ENCODE results near the gene SRP72. TPM values are rescaled to one million over a fixed set of nuclear protein-coding genes. Genes with fewer than 3 reads are reported as not detected.

The SRP72 gene
- total RNA-seq, 4 donors from 2014 or later = 13.1 to 48.7 (median 33.7) TPM

GRCh38 chr4:56530269-56531148 lies 63.1 kb downstream of the SRP72 start:
- peaks cover 38% of the 10 kb centered on the region for H3K27me3 ChIP-seq
- intact Hi-C loops (cut with DNase I; ENCODE audit: low total_unique reads) = loop anchor here (10.0 kb wide), 1 partner anchor 96 kb away; the partner anchor contains the start of genes PAICS and PPAT
- DNase-seq = peak; percentile 90
- no peaks in the 10 kb centered on the region for H3K9me3 ChIP-seq
- peaks cover 0 to 16% (median 8%) of the 10 kb centered on the region in 4 donors for H3K4me1 ChIP-seq
- in situ Hi-C loops (cut with MboI; ENCODE audit: low pct_ligation_motif_present in 1 of 4, low pct_unique_long_range_greater_than_20kb in 1 of 4, low sequenced_read_pairs in 3 of 4) = no loop called here
- peak overlapping the region in 3 of 4 donors; percentile 41 to 62 (median 47) for H3K27ac ChIP-seq
- WGBS, 2 donors (ENCODE audit: low coverage in 1 of 2) = 8% methylated on average over 53 of the region's 68 CpGs; no CpG with 5 or more reads in 1 of the 2 donors
- peak overlapping the region; percentile 36 to 70 (median 38) for H3K4me3 ChIP-seq
- TF ChIP-seq POLR2AphosphoS5 (IDR thresholded peaks at IDR 0.05) = peak in 2 of 3 donors; percentile 14 to 73
- no peak for TF ChIP-seq POLR2A (IDR thresholded peaks at IDR 0.05)
- TF ChIP-seq CTCF (IDR thresholded peaks at IDR 0.05) = no peak
- no peak for TF ChIP-seq EP300 (IDR thresholded peaks at IDR 0.05; ENCODE audit: low read depth)
- H3K36me3 ChIP-seq = no peaks in the 10 kb centered on the region

- no peak for TF ChIP-seq EP300 (IDR thresholded peaks at IDR 0.05; ENCODE audit: low read depth)
- no peak for TF ChIP-seq POLR2A (IDR thresholded peaks at IDR 0.05)
- no peak for TF ChIP-seq CTCF (IDR thresholded peaks at IDR 0.05)
- TF ChIP-seq POLR2AphosphoS5 (IDR thresholded peaks at IDR 0.05) = no peak
- Histone ChIP-seq H3K27ac (peak overlapping the region in 3 of 4 donors; percentile 41 to 62 (median 47)), H3K9me3 (no peaks in the 10 kb centered on the region), H3K4me3 (peak overlapping the region in 3 of 4 donors; percentile 37 to 70 (median 40)), H3K27me3 (peaks cover 38% of the 10 kb centered on the region), H3K4me1 (peaks cover 0 to 16% (median 8%) of the 10 kb centered on the region in 4 donors), H3K36me3 (no peaks in the 10 kb centered on the region)
- in situ Hi-C loops (cut with MboI; ENCODE audit: low pct_ligation_motif_present in 1 of 4, low pct_unique_long_range_greater_than_20kb in 1 of 4, low sequenced_read_pairs in 3 of 4) = no loop called here
- WGBS, 2 donors (ENCODE audit: low coverage in 1 of 2) = 44 to 49% methylated on average over 7 to 11 of the region's 11 CpGs
- DNase-seq = no peak
- intact Hi-C loops (cut with DNase I; ENCODE audit: low total_unique reads) = loop anchor here (10.0 kb wide), 1 partner anchor 96 kb away; the partner anchor contains the start of genes PAICS and PPAT
Measured at GRCh38 chr4:56531149-56531770, 63.8 kb downstream of the SRP72 start.

DNA sequence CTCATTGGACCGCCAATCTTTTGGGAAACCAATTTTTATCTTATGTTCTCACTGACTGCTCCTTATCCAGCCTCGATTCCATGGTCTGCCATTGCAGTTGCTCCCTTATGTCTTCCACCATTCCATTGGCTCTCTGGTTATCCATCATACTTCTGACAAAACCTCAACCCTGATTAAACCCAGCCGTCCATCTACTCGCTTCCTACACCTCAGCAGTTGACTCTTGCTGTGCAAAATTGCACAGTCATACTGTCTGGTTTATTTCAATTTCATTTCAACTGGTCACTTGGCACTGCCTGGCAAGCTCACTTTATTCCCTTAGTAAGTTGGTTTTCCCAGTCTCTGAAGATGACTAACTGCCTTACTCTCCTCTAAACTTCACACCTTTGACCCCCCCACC lies 64.4 kb downstream of the SRP72 start:
- TF ChIP-seq POLR2A (IDR thresholded peaks at IDR 0.05) (no peak), CTCF (IDR thresholded peaks at IDR 0.05) (no peak), EP300 (IDR thresholded peaks at IDR 0.05; ENCODE audit: low read depth) (no peak), POLR2AphosphoS5 (IDR thresholded peaks at IDR 0.05) (peak in 1 of 3 donors; percentile 57)

DNA sequence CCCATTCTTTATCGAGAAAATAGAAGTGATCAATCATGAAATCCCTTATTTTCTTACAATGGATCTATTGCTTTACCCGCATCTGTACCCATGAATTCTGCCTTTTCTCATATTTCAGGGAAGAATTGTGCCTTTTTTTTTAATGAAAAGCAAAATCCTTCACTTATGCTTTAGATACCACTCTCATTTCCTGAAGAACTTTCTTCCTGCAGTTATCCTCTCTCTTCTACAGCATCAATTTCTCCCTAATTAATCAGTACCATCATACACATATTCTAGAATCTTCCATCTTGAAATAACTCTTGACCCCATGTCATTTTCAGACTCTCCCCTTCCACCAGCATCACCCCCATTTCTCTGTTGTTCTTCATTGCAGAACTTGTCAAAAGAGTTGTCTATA lies 64.8 kb downstream of the SRP72 start:
- no peak for TF ChIP-seq POLR2A (IDR thresholded peaks at IDR 0.05)
- TF ChIP-seq EP300 (IDR thresholded peaks at IDR 0.05; ENCODE audit: low read depth) = no peak
- no peak for TF ChIP-seq CTCF (IDR thresholded peaks at IDR 0.05)
- TF ChIP-seq POLR2AphosphoS5 (IDR thresholded peaks at IDR 0.05) = no peak
- in situ Hi-C loops (cut with MboI; ENCODE audit: low pct_ligation_motif_present in 1 of 4, low pct_unique_long_range_greater_than_20kb in 1 of 4, low sequenced_read_pairs in 3 of 4) (no loop called here), intact Hi-C loops (cut with DNase I; ENCODE audit: low total_unique reads) (loop anchor here (10.0 kb wide), 1 partner anchor 97 kb away; the partner anchor contains the start of genes PAICS and PPAT)
- H3K4me3 ChIP-seq = no peak overlapping the region
- H3K36me3 ChIP-seq = no peaks in the 10 kb centered on the region
- no peaks in the 10 kb centered on the region for H3K9me3 ChIP-seq
- WGBS, 2 donors (ENCODE audit: low coverage in 1 of 2) = 87% methylated on average over 2 of the region's 2 CpGs
- no peak overlapping the region for H3K27ac ChIP-seq
- H3K4me1 ChIP-seq = peaks cover 0 to 16% (median 8%) of the 10 kb centered on the region in 4 donors
- no peak for DNase-seq
- H3K27me3 ChIP-seq = peaks cover 38% of the 10 kb centered on the region

More for the DNA sequence above, 64.4 kb downstream of the SRP72 start:
- H3K4me3 ChIP-seq = no peak overlapping the region
- H3K4me1 ChIP-seq = peaks cover 0 to 16% (median 8%) of the 10 kb centered on the region in 4 donors
- no peak overlapping the region for H3K27ac ChIP-seq
- in situ Hi-C loops (cut with MboI; ENCODE audit: low pct_ligation_motif_present in 1 of 4, low pct_unique_long_range_greater_than_20kb in 1 of 4, low sequenced_read_pairs in 3 of 4) (no loop called here), intact Hi-C loops (cut with DNase I; ENCODE audit: low total_unique reads) (loop anchor here (10.0 kb wide), 1 partner anchor 97 kb away; the partner anchor contains the start of genes PAICS and PPAT)
- DNase-seq = no peak
- H3K36me3 ChIP-seq = no peaks in the 10 kb centered on the region
- no peaks in the 10 kb centered on the region for H3K9me3 ChIP-seq
- WGBS, 2 donors (ENCODE audit: low coverage in 1 of 2) = 67 to 79% methylated on average over 4 of the region's 4 CpGs
- peaks cover 38% of the 10 kb centered on the region for H3K27me3 ChIP-seq
